ENCODE data around the gene MYBPHL.
A peak's percentile ranks its signal among the peaks of the same experiment; 100 is the strongest.

Gene MYBPHL

GRCh38 chr1:109282952-109283747 lies 23.7 kb downstream of the MYBPHL start, which contains the start of gene PSRC1:
Gene PSRC1, minus strand, starts transcription at chr1:109283145.
- POLR2A ChIA-PET: no interaction called here
- peak; percentile 97 for DNase-seq (ENCODE audit: extremely low spot score)
- peak; percentile 63 for TF ChIP-seq CTCF (IDR thresholded peaks at IDR 0.05; ENCODE audit: control extremely low read depth, extremely low read depth, low read depth, missing control alignments)
- CTCF ChIA-PET: interaction anchor here (0.8 to 2.3 kb wide), 15 partner anchors 9 to 250 kb away, joined by 3 to 20 read pairs (median 5); no protein-coding TSS in a partner anchor

DNA sequence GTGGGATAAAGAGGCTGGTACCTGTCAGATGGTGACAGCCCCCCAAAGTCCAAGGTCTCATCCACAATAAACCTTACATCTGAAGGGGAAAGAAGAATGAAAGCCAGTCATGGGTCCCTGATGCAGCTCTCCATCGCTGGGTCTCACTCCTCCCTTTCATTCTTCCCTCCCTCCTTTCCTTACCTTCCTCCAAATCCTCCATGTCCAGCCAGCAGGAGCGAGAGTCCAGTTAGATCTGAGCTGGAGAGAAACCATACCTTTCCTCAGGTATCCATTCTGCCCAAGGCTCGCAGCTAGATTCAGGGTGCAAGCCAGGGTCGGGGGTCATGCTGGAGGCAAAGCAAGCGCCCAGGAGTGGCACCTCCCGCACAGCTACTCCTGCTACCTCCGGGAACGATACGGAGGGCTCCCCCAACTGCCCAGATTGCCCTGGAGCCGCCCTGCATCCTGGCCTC lies 24.3 kb downstream of the MYBPHL start:
- POLR2A ChIA-PET: no interaction called here
- peak; percentile 48 for DNase-seq (ENCODE audit: extremely low spot score)
- CTCF ChIA-PET: interaction anchor here (0.8 to 2.3 kb wide), 15 partner anchors 10 to 250 kb away, joined by 3 to 20 read pairs (median 5); no protein-coding TSS in a partner anchor
- TF ChIP-seq CTCF (IDR thresholded peaks at IDR 0.05; ENCODE audit: control extremely low read depth, extremely low read depth, low read depth, missing control alignments): no peak

DNA sequence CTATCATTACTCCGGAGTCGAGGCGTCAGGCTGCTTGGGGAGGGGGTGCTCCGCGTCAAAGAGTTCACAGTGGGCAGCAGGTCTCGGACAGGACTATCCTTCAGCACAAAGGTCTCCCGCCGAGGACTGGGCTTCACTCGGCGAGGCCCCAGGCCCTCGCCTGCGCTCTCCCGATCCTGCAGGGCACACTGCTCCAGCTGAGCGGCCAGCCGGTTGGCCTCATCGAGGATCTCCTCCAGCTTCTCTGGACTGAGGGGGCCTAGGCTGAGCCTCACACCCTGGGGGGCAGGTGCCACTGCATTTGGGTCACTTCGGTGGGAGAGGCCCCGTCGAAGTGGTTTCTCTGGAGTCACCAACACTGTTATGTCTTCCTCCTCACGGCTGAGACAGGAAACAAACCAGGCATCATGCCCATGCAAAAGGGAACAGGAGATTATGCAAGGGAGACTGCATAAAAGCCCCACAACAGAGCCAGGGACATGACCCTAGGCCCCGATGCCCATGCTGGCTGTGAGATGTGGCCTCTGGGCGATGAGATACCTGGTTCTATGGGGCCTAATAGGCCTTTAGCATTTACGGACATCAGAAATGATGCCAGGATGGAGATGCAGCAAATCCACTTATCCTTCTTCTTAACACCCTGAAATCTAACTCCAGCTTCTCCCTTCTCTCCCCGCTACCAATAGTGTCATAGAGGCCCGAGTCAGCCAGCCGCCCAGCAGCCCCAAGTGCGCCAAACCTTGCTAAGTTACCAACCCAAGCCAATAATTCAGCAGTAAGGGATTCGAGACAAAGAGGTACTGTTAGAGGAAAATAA lies 24.9 kb downstream of the MYBPHL start:
- TF ChIP-seq CTCF (IDR thresholded peaks at IDR 0.05; ENCODE audit: control extremely low read depth, extremely low read depth, low read depth, missing control alignments): no peak
- ChIA-PET CTCF (interaction anchor here (1.0 to 2.3 kb wide), 10 partner anchors 10 to 251 kb away, joined by 3 to 20 read pairs (median 6); no protein-coding TSS in a partner anchor), POLR2A (no interaction called here)
- no peak for DNase-seq (ENCODE audit: extremely low spot score)

DNA sequence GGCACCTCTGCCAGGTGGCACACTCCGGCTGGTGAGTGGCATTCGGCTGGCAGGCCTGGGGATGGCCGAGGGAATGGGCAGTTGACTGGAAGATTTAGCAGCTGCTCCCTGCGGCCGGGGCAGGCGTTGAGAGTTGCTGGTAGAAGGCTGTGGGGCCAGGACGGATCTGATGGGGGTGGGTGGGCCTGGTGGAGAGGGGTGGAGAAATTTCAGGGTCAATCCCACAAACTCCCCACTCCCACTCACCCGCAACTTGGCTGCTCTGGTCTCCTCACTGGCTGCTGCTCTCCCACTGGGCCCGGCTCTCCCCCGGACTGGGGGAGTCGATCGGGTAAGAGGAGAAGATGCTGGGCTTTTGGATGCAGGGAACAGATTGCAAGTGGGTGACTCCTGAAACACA lies 25.9 kb downstream of the MYBPHL start:
- DNase-seq (ENCODE audit: extremely low spot score): no peak
- ChIA-PET CTCF (no interaction called here), POLR2A (no interaction called here)
- no peak for TF ChIP-seq CTCF (IDR thresholded peaks at IDR 0.05; ENCODE audit: control extremely low read depth, extremely low read depth, low read depth, missing control alignments)

DNA sequence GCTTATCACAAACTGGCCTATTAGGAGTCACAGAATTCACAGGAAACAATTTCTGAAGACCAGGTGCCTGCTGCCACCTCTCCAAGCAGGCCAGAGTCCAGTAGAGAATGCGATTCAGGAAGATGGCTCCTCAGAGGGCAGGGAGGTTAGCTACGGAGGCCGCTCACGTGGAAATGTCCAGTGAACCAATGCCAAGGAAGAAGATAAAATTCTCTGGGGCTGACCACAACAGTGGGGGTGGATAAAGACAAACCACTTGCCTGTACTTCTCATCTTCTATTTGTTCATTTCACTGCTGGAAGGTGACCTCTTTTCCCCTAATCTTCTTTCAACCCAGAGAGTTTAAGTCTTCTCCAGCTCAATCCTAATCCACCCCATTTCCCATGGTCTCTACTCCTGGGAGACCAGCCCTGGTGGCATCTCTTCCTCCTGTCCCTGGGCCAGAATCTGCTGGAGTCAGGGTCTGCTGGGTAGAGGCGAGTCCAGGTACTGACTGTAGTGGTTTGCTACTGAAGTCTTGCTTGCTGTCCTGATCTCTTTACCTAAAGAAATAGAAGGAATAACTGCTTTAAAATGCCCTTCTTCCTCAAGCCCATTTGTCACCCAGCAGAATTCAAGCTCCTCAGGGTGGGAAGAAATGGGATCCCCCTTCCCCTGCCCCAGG lies 27.1 kb downstream of the MYBPHL start:
- TF ChIP-seq CTCF (IDR thresholded peaks at IDR 0.05; ENCODE audit: control extremely low read depth, extremely low read depth, low read depth, missing control alignments): no peak
- ChIA-PET CTCF (interaction anchor here (1.2 to 6.1 kb wide), 12 partner anchors 9 to 252 kb away, joined by 3 to 197 read pairs (median 7); partner anchors contain the start of genes CYB561D1, SARS1 and SORT1), POLR2A (no interaction called here)
- no peak for DNase-seq (ENCODE audit: extremely low spot score)

Data from GM10248 (cell line).